ENCODE measurements around the gene BEST2.

- TF ChIP-seq CTCF (IDR thresholded peaks at IDR 0.05) = no peak
- TF ChIP-seq POLR2A (IDR thresholded peaks at IDR 0.05) = no peak
Measured at GRCh38 chr19:12737835-12738351, 13.7 kb upstream of the BEST2 start.
